K562 (cell line): ENCODE measurements around the gene GUK1. TPM values are rescaled to one million over a fixed set of nuclear protein-coding genes. Genes with fewer than 3 reads are reported as not detected.

ENCODE experiments used
- HLTF ChIP-seq: fragments of 450-650 bp; IDR thresholded peaks from 2 replicates; pipeline ENCODE4 v1.6.1; 2016
- KDM5B ChIP-seq: fragments of 200-600 bp; sonication (generic); IDR thresholded peaks from 2 replicates; pipeline ENCODE4 v1.6.1; 2012; ENCODE audit warnings: low read depth, mild to moderate bottlenecking, moderate library complexity, low read length, control low read depth, inconsistent platforms; ENCODE audit not compliant: insufficient replicate concordance
- MEIS2 ChIP-seq: fragments of 450-650 bp; IDR thresholded peaks from 2 replicates; pipeline ENCODE4 v1.6.1; 2014; ENCODE audit warnings: mild to moderate bottlenecking; ENCODE audit not compliant: partially characterized antibody
- NCOA2 ChIP-seq, 2 experiments: fragments of 450-650 bp; IDR thresholded peaks; 2 replicates each; pipeline ENCODE4 v1.6.1; 2018; ENCODE audit warnings: mild to moderate bottlenecking in 2 of 2, moderate library complexity in 1 of 2; ENCODE audit not compliant: partially characterized antibody in 2 of 2
- SIX5 ChIP-seq, 2 experiments: IDR thresholded peaks; 2 replicates each; pipeline ENCODE4 v1.6.1; 2011; ENCODE audit warnings: low read length in 2 of 2, borderline replicate concordance in 1 of 2, low read depth in 1 of 2, mild to moderate bottlenecking in 1 of 2, moderate library complexity in 1 of 2; ENCODE audit not compliant: insufficient read depth in 1 of 2
- TCFL5 ChIP-seq: fragments of 250-450 bp; sonication (Bioruptor Pico); conservative IDR thresholded peaks from 2 replicates; pipeline ENCODE4 v1.6.1; 2021; ENCODE audit warnings: mild to moderate bottlenecking, moderate library complexity, matching md5 sums
- TEAD4 ChIP-seq, 2 experiments: sonication (generic) in 1 of 2; formaldehyde crosslinking in 1 of 2; IDR thresholded peaks; 2 replicates each; pipeline versions ENCODE4 v1.6.1 to v1.8.0; 2012 to 2022; ENCODE audit warnings: borderline replicate concordance in 1 of 2, inconsistent platforms in 1 of 2, low read length in 1 of 2, mild to moderate bottlenecking in 1 of 2, missing genetic modification reagents in 1 of 2
- ZBTB1 ChIP-seq: sonication (generic); formaldehyde crosslinking; IDR thresholded peaks from 2 replicates; pipeline ENCODE4 v1.8.1; 2023; ENCODE audit warnings: missing genetic modification reagents, low read depth, mild to moderate bottlenecking, borderline replicate concordance
- ZEB2 ChIP-seq: fragments of 450-650 bp; IDR thresholded peaks from 2 replicates; pipeline ENCODE4 v1.6.1; 2016
- ZNF197 ChIP-seq: fragments of 200-800 bp; sonication (Bioruptor generic); IDR thresholded peaks from 2 replicates; pipeline ENCODE4 v1.6.1; 2016; ENCODE audit warnings: low read depth, missing genetic modification characterization, missing compliant biosample characterization
- ZNF212 ChIP-seq: fragments of 450-650 bp; formaldehyde crosslinking; IDR thresholded peaks from 2 replicates; pipeline ENCODE4 v1.4.0; 2020; ENCODE audit warnings: mild to moderate bottlenecking
- ZNF23 ChIP-seq: fragments of 250-450 bp; sonication (Bioruptor Pico); IDR thresholded peaks from 2 replicates; pipeline ENCODE4 v1.4.0; 2020; ENCODE audit warnings: mild to moderate bottlenecking
- ZNF699 ChIP-seq: fragments of 250-450 bp; sonication (Bioruptor Pico); IDR thresholded peaks from 2 replicates; pipeline ENCODE4 v1.8.0; 2021; ENCODE audit warnings: mild to moderate bottlenecking, moderate library complexity; ENCODE audit not compliant: insufficient replicate concordance
- polyA plus RNA-seq, 8 experiments: library from polyadenylated mRNA; depleted of rRNA in 4 of 8; stranded (reverse) in 5 of 8; unstranded in 3 of 8; fragments of >200 nt; fragmentation: Nextera tagmentation in 2 of 8; fragmentation: Illumina TruSeq in 1 of 8; extraction: Ambion mirVana in 2 of 8; extraction: Trizol in 1 of 8; gene quantifications; 2 replicates each; pipeline versions ENCODE4 v1.2.1 to v1.2.3, GENCODE V29; 2011 to 2014; ENCODE audit warnings: inconsistent platforms in 1 of 8, missing spikeins in 1 of 8
- total RNA-seq, 7 experiments: library from RNA; depleted of rRNA in 6 of 7; stranded (reverse); fragments of >200 nt in 6 of 7; fragmentation: Illumina TruSeq in 2 of 7; extraction: Trizol in 2 of 7; gene quantifications; 2 replicates each; pipeline versions ENCODE4 v1.2.1 to v1.2.3, GENCODE V29; 2011 to 2021; ENCODE audit warnings: low replicate concordance in 1 of 7
- TF ChIP-seq, protein P1 (sequence below): fragments of 450-650 bp; IDR thresholded peaks from 2 replicates; pipeline ENCODE4 v1.6.1; 2016; ENCODE audit warnings: mild to moderate bottlenecking, moderate library complexity
- TF ChIP-seq, protein P2 (sequence below): sonication (generic); formaldehyde crosslinking; IDR thresholded peaks from 2 replicates; pipeline ENCODE4 v1.8.0; 2022; ENCODE audit warnings: mild to moderate bottlenecking, missing genetic modification reagents

GUK1 gene
- total and polyA plus RNA-seq, 9 of the 15 experiments (the other 6 are each of a cell fraction or from before 2014, with no cell fraction given) = 7.0 to 331 (median 132) TPM

DNA sequence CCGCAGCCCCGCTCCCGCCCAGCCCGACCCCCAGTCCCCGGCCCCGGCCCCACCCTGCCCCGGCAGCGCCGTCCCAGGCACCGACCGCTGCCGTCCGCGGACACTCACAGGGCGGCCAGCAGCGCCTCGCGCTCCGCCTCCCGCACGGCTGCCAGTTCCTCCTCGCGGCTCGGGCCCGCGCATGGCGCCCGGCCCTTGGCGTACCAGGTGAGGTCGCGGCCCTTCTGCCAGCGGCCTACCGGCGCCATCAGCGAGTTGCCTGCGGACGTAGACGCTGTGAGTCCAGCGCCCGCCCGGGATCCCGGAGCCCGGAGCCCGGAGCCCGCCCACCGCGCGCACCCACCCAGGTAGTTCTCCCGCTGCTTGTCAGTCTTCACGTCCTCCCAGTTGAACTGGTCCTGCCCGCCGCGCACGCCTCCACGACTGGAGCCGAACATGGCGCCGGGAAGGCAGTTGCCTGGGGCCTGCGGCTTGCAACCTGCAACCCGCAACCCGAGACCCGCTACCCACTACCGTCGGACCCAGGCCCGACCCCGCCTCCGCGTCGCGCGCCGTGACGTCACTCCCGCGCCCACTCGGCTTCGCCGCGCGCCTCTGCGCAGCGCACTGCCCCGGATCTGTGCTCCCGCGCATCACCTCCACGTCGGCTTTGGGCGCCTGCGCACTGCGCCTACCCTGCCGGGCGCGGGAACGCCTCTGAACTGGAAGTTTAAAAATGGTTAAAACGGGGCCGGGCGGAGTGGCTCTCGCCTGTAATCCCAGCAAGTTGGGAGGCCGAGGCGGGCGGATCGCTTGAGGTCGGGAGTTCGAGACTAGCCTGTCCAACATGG, 37.1 kb upstream of the GUK1 start, which contains the start of gene C1orf35 (continued):
- TF ChIP-seq, protein P1, sequence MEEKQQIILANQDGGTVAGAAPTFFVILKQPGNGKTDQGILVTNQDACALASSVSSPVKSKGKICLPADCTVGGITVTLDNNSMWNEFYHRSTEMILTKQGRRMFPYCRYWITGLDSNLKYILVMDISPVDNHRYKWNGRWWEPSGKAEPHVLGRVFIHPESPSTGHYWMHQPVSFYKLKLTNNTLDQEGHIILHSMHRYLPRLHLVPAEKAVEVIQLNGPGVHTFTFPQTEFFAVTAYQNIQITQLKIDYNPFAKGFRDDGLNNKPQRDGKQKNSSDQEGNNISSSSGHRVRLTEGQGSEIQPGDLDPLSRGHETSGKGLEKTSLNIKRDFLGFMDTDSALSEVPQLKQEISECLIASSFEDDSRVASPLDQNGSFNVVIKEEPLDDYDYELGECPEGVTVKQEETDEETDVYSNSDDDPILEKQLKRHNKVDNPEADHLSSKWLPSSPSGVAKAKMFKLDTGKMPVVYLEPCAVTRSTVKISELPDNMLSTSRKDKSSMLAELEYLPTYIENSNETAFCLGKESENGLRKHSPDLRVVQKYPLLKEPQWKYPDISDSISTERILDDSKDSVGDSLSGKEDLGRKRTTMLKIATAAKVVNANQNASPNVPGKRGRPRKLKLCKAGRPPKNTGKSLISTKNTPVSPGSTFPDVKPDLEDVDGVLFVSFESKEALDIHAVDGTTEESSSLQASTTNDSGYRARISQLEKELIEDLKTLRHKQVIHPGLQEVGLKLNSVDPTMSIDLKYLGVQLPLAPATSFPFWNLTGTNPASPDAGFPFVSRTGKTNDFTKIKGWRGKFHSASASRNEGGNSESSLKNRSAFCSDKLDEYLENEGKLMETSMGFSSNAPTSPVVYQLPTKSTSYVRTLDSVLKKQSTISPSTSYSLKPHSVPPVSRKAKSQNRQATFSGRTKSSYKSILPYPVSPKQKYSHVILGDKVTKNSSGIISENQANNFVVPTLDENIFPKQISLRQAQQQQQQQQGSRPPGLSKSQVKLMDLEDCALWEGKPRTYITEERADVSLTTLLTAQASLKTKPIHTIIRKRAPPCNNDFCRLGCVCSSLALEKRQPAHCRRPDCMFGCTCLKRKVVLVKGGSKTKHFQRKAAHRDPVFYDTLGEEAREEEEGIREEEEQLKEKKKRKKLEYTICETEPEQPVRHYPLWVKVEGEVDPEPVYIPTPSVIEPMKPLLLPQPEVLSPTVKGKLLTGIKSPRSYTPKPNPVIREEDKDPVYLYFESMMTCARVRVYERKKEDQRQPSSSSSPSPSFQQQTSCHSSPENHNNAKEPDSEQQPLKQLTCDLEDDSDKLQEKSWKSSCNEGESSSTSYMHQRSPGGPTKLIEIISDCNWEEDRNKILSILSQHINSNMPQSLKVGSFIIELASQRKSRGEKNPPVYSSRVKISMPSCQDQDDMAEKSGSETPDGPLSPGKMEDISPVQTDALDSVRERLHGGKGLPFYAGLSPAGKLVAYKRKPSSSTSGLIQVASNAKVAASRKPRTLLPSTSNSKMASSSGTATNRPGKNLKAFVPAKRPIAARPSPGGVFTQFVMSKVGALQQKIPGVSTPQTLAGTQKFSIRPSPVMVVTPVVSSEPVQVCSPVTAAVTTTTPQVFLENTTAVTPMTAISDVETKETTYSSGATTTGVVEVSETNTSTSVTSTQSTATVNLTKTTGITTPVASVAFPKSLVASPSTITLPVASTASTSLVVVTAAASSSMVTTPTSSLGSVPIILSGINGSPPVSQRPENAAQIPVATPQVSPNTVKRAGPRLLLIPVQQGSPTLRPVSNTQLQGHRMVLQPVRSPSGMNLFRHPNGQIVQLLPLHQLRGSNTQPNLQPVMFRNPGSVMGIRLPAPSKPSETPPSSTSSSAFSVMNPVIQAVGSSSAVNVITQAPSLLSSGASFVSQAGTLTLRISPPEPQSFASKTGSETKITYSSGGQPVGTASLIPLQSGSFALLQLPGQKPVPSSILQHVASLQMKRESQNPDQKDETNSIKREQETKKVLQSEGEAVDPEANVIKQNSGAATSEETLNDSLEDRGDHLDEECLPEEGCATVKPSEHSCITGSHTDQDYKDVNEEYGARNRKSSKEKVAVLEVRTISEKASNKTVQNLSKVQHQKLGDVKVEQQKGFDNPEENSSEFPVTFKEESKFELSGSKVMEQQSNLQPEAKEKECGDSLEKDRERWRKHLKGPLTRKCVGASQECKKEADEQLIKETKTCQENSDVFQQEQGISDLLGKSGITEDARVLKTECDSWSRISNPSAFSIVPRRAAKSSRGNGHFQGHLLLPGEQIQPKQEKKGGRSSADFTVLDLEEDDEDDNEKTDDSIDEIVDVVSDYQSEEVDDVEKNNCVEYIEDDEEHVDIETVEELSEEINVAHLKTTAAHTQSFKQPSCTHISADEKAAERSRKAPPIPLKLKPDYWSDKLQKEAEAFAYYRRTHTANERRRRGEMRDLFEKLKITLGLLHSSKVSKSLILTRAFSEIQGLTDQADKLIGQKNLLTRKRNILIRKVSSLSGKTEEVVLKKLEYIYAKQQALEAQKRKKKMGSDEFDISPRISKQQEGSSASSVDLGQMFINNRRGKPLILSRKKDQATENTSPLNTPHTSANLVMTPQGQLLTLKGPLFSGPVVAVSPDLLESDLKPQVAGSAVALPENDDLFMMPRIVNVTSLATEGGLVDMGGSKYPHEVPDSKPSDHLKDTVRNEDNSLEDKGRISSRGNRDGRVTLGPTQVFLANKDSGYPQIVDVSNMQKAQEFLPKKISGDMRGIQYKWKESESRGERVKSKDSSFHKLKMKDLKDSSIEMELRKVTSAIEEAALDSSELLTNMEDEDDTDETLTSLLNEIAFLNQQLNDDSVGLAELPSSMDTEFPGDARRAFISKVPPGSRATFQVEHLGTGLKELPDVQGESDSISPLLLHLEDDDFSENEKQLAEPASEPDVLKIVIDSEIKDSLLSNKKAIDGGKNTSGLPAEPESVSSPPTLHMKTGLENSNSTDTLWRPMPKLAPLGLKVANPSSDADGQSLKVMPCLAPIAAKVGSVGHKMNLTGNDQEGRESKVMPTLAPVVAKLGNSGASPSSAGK = peak; percentile 88
- TF ChIP-seq ZBTB1 (peak; percentile 67; the same call in 1 of the 2 replicates), ZNF212 (0 out of 2 replicates have a peak, but pooled peaks have one; percentile 13), ZNF699 (CRISPR knock-in tag) (no peak), ZEB2 (no peak), NCOA2 (IDR thresholded peaks at IDR 0.05; ENCODE audit: partially characterized antibody in 2 of 2) (no peak), TCFL5 (no peak), MEIS2 (peak; percentile 96), ZNF23 (no peak), TEAD4 (IDR thresholded peaks at IDR 0.05; ENCODE audit: low read length) (0 out of 2 replicates have a peak, but pooled peaks have one; percentile 5), TEAD4 (CRISPR knock-in tag; IDR thresholded peaks at IDR 0.05; ENCODE audit: borderline replicate concordance) (no peak; the same call in 1 of the 2 replicates), HLTF (peak; percentile 71; the same call in 1 of the 2 replicates), ZNF197 (CRISPR knock-in tag) (no peak), KDM5B (peak; percentile 27), SIX5 (IDR thresholded peaks at IDR 0.05; ENCODE audit: borderline replicate concordance in 1 of 2, insufficient read depth in 1 of 2, low read depth in 1 of 2, low read length in 2 of 2) (peak in 1 of 2 experiments; percentile 31; a peak in 1 of 4 replicates)
- TF ChIP-seq, protein P2, sequence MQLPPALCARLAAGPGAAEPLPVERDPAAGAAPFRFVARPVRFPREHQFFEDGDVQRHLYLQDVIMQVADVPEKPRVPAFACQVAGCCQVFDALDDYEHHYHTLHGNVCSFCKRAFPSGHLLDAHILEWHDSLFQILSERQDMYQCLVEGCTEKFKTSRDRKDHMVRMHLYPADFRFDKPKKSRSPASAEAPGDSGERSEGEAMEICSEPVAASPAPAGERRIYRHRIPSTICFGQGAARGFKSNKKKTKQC (CRISPR knock-in tag) = peak; percentile 83
